Renal pelvis (tissue), 4 donors: Measurements from ENCODE around the gene ANO9. TPM values are rescaled to one million over a fixed set of nuclear protein-coding genes. Genes with fewer than 3 reads are reported as not detected.

Experiments used
- DNase-seq: peaks from one replicate; pipeline ENCODE4 v3.0.0-alpha.2; 2013
- polyA plus RNA-seq, 3 donors: library from polyadenylated mRNA; unstranded; fragments of 120-200 nt; gene quantifications; one replicate each; pipeline ENCODE4 v1.2.1, GENCODE V29; 2013; ENCODE audit not compliant: insufficient read length in 3 of 3

The ANO9 gene
- polyA plus RNA-seq, 3 donors, result 11.2 to 17.4 (median 14.2) TPM

GRCh38 chr11:370070-370941 lies 71.5 kb downstream of the ANO9 start:
- DNase-seq, result no peak

GRCh38 chr11:369336-370018 lies 72.3 kb downstream of the ANO9 start, which contains the start of gene B4GALNT4:
Gene B4GALNT4 (plus strand): TSS chr11:369499. CDS start chr11:369804, 305 bp downstream.
- DNase-seq, result no peak

- DNase-seq, result no peak
Measured at GRCh38 chr11:368414-369335, 73.1 kb downstream of the ANO9 start.

- DNase-seq, result no peak
Measured at GRCh38 chr11:367956-368413, 73.8 kb downstream of the ANO9 start.

Other genes starting within 250 kb of the ANO9 start
- 1 to 10 TPM in 2 of 3 donors, under 1 TPM in 1; 0.56 to 1.5 (median 1.3) TPM for gene SCGB1C1, start 248.9 kb downstream of the ANO9 start, polyA plus RNA-seq
- gene BET1L, start 234.6 kb downstream of the ANO9 start, polyA plus RNA-seq, result 10 to 100 TPM; 46.2 to 51.5 (median 48.6) TPM
- gene RIC8A, start 234.3 kb downstream of the ANO9 start, polyA plus RNA-seq, result 10 to 100 TPM; 82.3 to 91.5 (median 90.5) TPM
- 10 to 100 TPM; 30.6 to 42.3 (median 38.4) TPM for gene SIRT3, start 205.7 kb downstream of the ANO9 start, polyA plus RNA-seq
- gene PSMD13, start 205.0 kb downstream of the ANO9 start, polyA plus RNA-seq, result 100 to 1,000 TPM; 123 to 167 (median 143) TPM
- under 1 TPM; 0.40 to 0.86 (median 0.47) TPM for gene NLRP6, start 163.6 kb downstream of the ANO9 start, polyA plus RNA-seq
- gene PGGHG, start 152.9 kb downstream of the ANO9 start, polyA plus RNA-seq, result 10 to 100 TPM; 21.5 to 27.7 (median 22.2) TPM
- under 1 TPM; 0.23 to 0.87 (median 0.62) TPM for gene IFITM5, start 142.5 kb downstream of the ANO9 start, polyA plus RNA-seq
- gene IFITM2, start 134.2 kb downstream of the ANO9 start, polyA plus RNA-seq, result 100 to 1,000 TPM; 212 to 269 (median 215) TPM
- gene IFITM1, start 128.0 kb downstream of the ANO9 start, polyA plus RNA-seq, result 10 to 100 TPM; 32.2 to 44.9 (median 33.7) TPM
- 100 to 1,000 TPM; 359 to 402 (median 395) TPM for gene IFITM3, start 121.2 kb downstream of the ANO9 start, polyA plus RNA-seq
- 10 to 100 TPM; 77.7 to 93.4 (median 87.2) TPM for gene B4GALNT4, start 72.5 kb downstream of the ANO9 start, polyA plus RNA-seq
- 1 to 10 TPM; 6.5 to 7.0 (median 6.7) TPM for gene PKP3, start 47.8 kb downstream of the ANO9 start, polyA plus RNA-seq
- gene SIGIRR, start 27.0 kb downstream of the ANO9 start, polyA plus RNA-seq, result 10 to 100 TPM; 49.6 to 61.7 (median 61.5) TPM
- gene PTDSS2, start 8.3 kb upstream of the ANO9 start, polyA plus RNA-seq, result 10 to 100 TPM; 40.0 to 44.9 (median 41.2) TPM
- 100 to 1,000 TPM in 2 of 3 donors, 10 to 100 TPM in 1; 99.2 to 115 (median 110) TPM for gene RNH1, start 65.2 kb upstream of the ANO9 start, polyA plus RNA-seq
- 10 to 100 TPM; 48.3 to 62.5 (median 56.2) TPM for gene HRAS, start 93.6 kb upstream of the ANO9 start, polyA plus RNA-seq
- gene LRRC56, start 95.5 kb upstream of the ANO9 start, polyA plus RNA-seq, result 1 to 10 TPM; 5.4 to 6.4 (median 5.5) TPM
- gene LMNTD2, start 118.7 kb upstream of the ANO9 start, polyA plus RNA-seq, result 1 to 10 TPM; 4.2 to 4.9 (median 4.6) TPM
- 10 to 100 TPM; 58.0 to 66.3 (median 64.5) TPM for gene RASSF7, start 119.0 kb upstream of the ANO9 start, polyA plus RNA-seq
- gene PHRF1, start 134.5 kb upstream of the ANO9 start, polyA plus RNA-seq, result 10 to 100 TPM; 26.8 to 30.4 (median 28.3) TPM
- gene IRF7, start 173.9 kb upstream of the ANO9 start, polyA plus RNA-seq, result 10 to 100 TPM; 11.0 to 11.7 (median 11.2) TPM
- 10 to 100 TPM; 42.6 to 56.2 (median 47.7) TPM for gene CDHR5, start 182.9 kb upstream of the ANO9 start, polyA plus RNA-seq
- 1 to 10 TPM in 2 of 3 donors, under 1 TPM in 1; 0.87 to 2.3 (median 2.3) TPM for gene SCT, start 185.2 kb upstream of the ANO9 start, polyA plus RNA-seq
- gene DRD4, start 195.3 kb upstream of the ANO9 start, polyA plus RNA-seq, result 1 to 10 TPM; 3.8 to 5.4 (median 4.2) TPM